Measurements from ENCODE around the gene CPAMD8. TPM values are rescaled to one million over a fixed set of nuclear protein-coding genes. Genes with fewer than 3 reads are reported as not detected.
A peak's percentile ranks its signal among the peaks of the same experiment; 100 is the strongest.

The CPAMD8 gene
- total RNA-seq, 1 experiment from 2014 or later: 3.9 TPM

- H3F3A ChIP-seq (ENCODE audit: low read length, unreplicated experiment): no peaks in the 10 kb centered on the region
- no peaks in the 10 kb centered on the region for H3K79me2 ChIP-seq (ENCODE audit: low read length)
- no peaks in the 10 kb centered on the region for H4K20me1 ChIP-seq (ENCODE audit: low read length)
- POLR2A ChIA-PET (ENCODE audit: unreplicated experiment): no interaction called here
- no peak overlapping the region for H3K4me3 ChIP-seq (ENCODE audit: low read length)
- no peak overlapping the region for H3K4me2 ChIP-seq (ENCODE audit: low read length)
- no peak overlapping the region for H3K9ac ChIP-seq (ENCODE audit: low read length)
- no peak for ATAC-seq
- TF ChIP-seq EZH2phosphoT487 (IDR thresholded peaks at IDR 0.05; ENCODE audit: borderline replicate concordance, low read length) (no peak), CTCF (conservative IDR thresholded peaks at IDR 0.05; ENCODE audit: low read depth, low read length) (no peak)
- H3K27me3 ChIP-seq (ENCODE audit: low read length): no peaks in the 10 kb centered on the region
- DNase-seq: no peak
- H3K27ac ChIP-seq (ENCODE audit: low read length): no peak overlapping the region
- CTCF ChIA-PET: no interaction called here
- intact Hi-C loops (cut with micrococcal nuclease): no loop called here
- BruUV-seq (replicated peaks): no TSS peak
- H3K9me3 ChIP-seq (ENCODE audit: low read length): no peaks in the 10 kb centered on the region
- H3K36me3 ChIP-seq (ENCODE audit: low read depth, low read length): peaks cover 39% of the 10 kb centered on the region
- H3K9me2 ChIP-seq (replicated peaks; ENCODE audit: low read length): no peaks in the 10 kb centered on the region
- peaks cover 5% of the 10 kb centered on the region for H3K4me1 ChIP-seq (ENCODE audit: insufficient read depth, low read length)
- no peak overlapping the region for H2AFZ ChIP-seq (ENCODE audit: low read length)
Measured at GRCh38 chr19:16856091-16856490, 170.5 kb downstream of the CPAMD8 start.

GRCh38 chr19:16853066-16853465 is 173.5 kb downstream of the CPAMD8 start:
- no peaks in the 10 kb centered on the region for H4K20me1 ChIP-seq (ENCODE audit: low read length)
- no peak overlapping the region for H3K27ac ChIP-seq (ENCODE audit: low read length)
- no peak for DNase-seq
- TF ChIP-seq EZH2 (IDR thresholded peaks at IDR 0.05; ENCODE audit: low read length, unreplicated experiment) (no peak), EZH2phosphoT487 (IDR thresholded peaks at IDR 0.05; ENCODE audit: borderline replicate concordance, low read length) (no peak), CTCF (conservative IDR thresholded peaks at IDR 0.05; ENCODE audit: low read depth, low read length) (no peak)
- H3K79me2 ChIP-seq (ENCODE audit: low read length): no peaks in the 10 kb centered on the region
- no peak overlapping the region for H2AFZ ChIP-seq (ENCODE audit: low read length)
- peaks cover 33% of the 10 kb centered on the region for H3K4me1 ChIP-seq (ENCODE audit: insufficient read depth, low read length)
- POLR2A ChIA-PET (ENCODE audit: unreplicated experiment): no interaction called here
- H3K9me3 ChIP-seq (ENCODE audit: low read length): no peaks in the 10 kb centered on the region
- no peak overlapping the region for H3K9ac ChIP-seq (ENCODE audit: low read length)
- peaks cover 10% of the 10 kb centered on the region for H3F3A ChIP-seq (ENCODE audit: low read length, unreplicated experiment)
- CTCF ChIA-PET: no interaction called here
- H3K4me3 ChIP-seq (ENCODE audit: low read length): no peak overlapping the region
- H3K9me2 ChIP-seq (replicated peaks; ENCODE audit: low read length): no peaks in the 10 kb centered on the region
- no TSS peak for BruUV-seq (replicated peaks)
- H3K36me3 ChIP-seq (ENCODE audit: low read depth, low read length): peaks cover 52% of the 10 kb centered on the region
- H3K4me2 ChIP-seq (ENCODE audit: low read length): no peak overlapping the region
- intact Hi-C loops (cut with micrococcal nuclease): no loop called here
- H3K27me3 ChIP-seq (ENCODE audit: low read length): no peaks in the 10 kb centered on the region
- no peak for ATAC-seq

- H2AFZ ChIP-seq (ENCODE audit: low read length): no peak overlapping the region
- H3K4me3 ChIP-seq (ENCODE audit: low read length): peak overlapping the region; percentile 1; the same call in 1 of the 2 replicates
- TF ChIP-seq EZH2phosphoT487 (IDR thresholded peaks at IDR 0.05; ENCODE audit: borderline replicate concordance, low read length) (no peak), EZH2 (IDR thresholded peaks at IDR 0.05; ENCODE audit: low read length, unreplicated experiment) (no peak), CTCF (conservative IDR thresholded peaks at IDR 0.05; ENCODE audit: low read depth, low read length) (no peak)
- H3K36me3 ChIP-seq (ENCODE audit: low read depth, low read length): peaks cover 61% of the 10 kb centered on the region
- DNase-seq: peak; percentile 87
- H3K27me3 ChIP-seq (ENCODE audit: low read length): no peaks in the 10 kb centered on the region
- peak overlapping the region; percentile 59 for H3K9ac ChIP-seq (ENCODE audit: low read length)
- H3K9me2 ChIP-seq (replicated peaks; ENCODE audit: low read length): no peaks in the 10 kb centered on the region
- intact Hi-C loops (cut with micrococcal nuclease): loop anchor here (2.0 kb wide), 1 partner anchor 132 kb away; the partner anchor contains the start of gene NWD1
- H3K27ac ChIP-seq (ENCODE audit: low read length): peak overlapping the region; percentile 97
- peaks cover 10% of the 10 kb centered on the region for H3F3A ChIP-seq (ENCODE audit: low read length, unreplicated experiment)
- ATAC-seq: peak; percentile 29
- H3K4me2 ChIP-seq (ENCODE audit: low read length): peak overlapping the region; percentile 61
- POLR2A ChIA-PET (ENCODE audit: unreplicated experiment): no interaction called here
- CTCF ChIA-PET: no interaction called here
- peaks cover 36% of the 10 kb centered on the region for H3K4me1 ChIP-seq (ENCODE audit: insufficient read depth, low read length)
- BruUV-seq (replicated peaks): no TSS peak
- no peaks in the 10 kb centered on the region for H4K20me1 ChIP-seq (ENCODE audit: low read length)
- no peaks in the 10 kb centered on the region for H3K9me3 ChIP-seq (ENCODE audit: low read length)
- H3K79me2 ChIP-seq (ENCODE audit: low read length): no peaks in the 10 kb centered on the region
Measured at GRCh38 chr19:16851031-16851712, 175.4 kb downstream of the CPAMD8 start.

All from PC-3 (cell line).